ENCODE data around the gene MRPS12.

MRPS12 gene

DNA sequence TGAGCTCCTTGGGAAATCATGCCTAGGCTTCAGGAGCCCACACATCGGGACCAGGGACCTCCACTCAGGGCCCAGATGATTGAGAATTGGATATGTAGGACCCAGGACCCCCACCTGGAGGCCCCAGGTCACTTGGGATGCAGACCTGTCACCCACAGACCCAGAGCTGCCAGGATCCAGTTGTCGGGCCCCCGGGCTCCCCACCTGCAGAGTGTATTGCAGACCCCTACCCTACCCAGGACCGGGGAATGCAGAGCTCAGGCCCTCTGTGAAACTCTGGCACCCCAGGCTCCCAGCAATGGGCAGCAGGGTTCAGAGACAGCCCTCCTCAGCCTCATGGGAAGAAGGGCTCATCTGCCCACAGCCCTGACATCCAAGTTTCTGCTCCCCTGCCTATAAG lies 25.1 kb upstream of the MRPS12 start:
- in situ Hi-C loops (cut with HindIII; ENCODE audit: low pct_ligation_motif_present, low sequenced_read_pairs) = no loop called here
- no peak for TF ChIP-seq CTCF (IDR thresholded peaks at IDR 0.05; ENCODE audit: low read depth, low read length, missing control alignments)
- H3K27me3 ChIP-seq (replicated peaks) = no peaks in the 10 kb centered on the region
- H3K4me3 ChIP-seq (ENCODE audit: low read depth, low read length) = no peak overlapping the region
- DNase-seq = no peak
- peaks cover 19% of the 10 kb centered on the region for H3K36me3 ChIP-seq (replicated peaks)
- no peak overlapping the region for H3K27ac ChIP-seq

- no peak for DNase-seq
- peaks cover 19% of the 10 kb centered on the region for H3K36me3 ChIP-seq (replicated peaks)
- no peak overlapping the region for H3K4me3 ChIP-seq (ENCODE audit: low read depth, low read length)
- no peak for TF ChIP-seq CTCF (IDR thresholded peaks at IDR 0.05; ENCODE audit: low read depth, low read length, missing control alignments)
- H3K27ac ChIP-seq = no peak overlapping the region
- H3K27me3 ChIP-seq (replicated peaks) = peaks cover 2% of the 10 kb centered on the region
- in situ Hi-C loops (cut with HindIII; ENCODE audit: low pct_ligation_motif_present, low sequenced_read_pairs) = no loop called here
Observed at GRCh38 chr19:38907227-38907626, 23.5 kb upstream of the MRPS12 start.

- in situ Hi-C loops (cut with HindIII; ENCODE audit: low pct_ligation_motif_present, low sequenced_read_pairs) = no loop called here
- DNase-seq = no peak
- Histone ChIP-seq H3K4me3 (ENCODE audit: low read depth, low read length) (no peak overlapping the region), H3K27ac (no peak overlapping the region), H3K27me3 (replicated peaks) (peaks cover 2% of the 10 kb centered on the region), H3K36me3 (replicated peaks) (peaks cover 19% of the 10 kb centered on the region)
- no peak for TF ChIP-seq CTCF (IDR thresholded peaks at IDR 0.05; ENCODE audit: low read depth, low read length, missing control alignments)
Observed at GRCh38 chr19:38907670-38908069, 23.1 kb upstream of the MRPS12 start.

- TF ChIP-seq CTCF (IDR thresholded peaks at IDR 0.05; ENCODE audit: low read depth, low read length, missing control alignments) = no peak
- no peak for DNase-seq
- Histone ChIP-seq H3K27ac (no peak overlapping the region), H3K27me3 (replicated peaks) (peaks cover 2% of the 10 kb centered on the region), H3K4me3 (ENCODE audit: low read depth, low read length) (no peak overlapping the region), H3K36me3 (replicated peaks) (peaks cover 19% of the 10 kb centered on the region)
- in situ Hi-C loops (cut with HindIII; ENCODE audit: low pct_ligation_motif_present, low sequenced_read_pairs) = no loop called here
Observed at GRCh38 chr19:38908911-38909310, 21.8 kb upstream of the MRPS12 start.

- no peak for TF ChIP-seq CTCF (IDR thresholded peaks at IDR 0.05; ENCODE audit: low read depth, low read length, missing control alignments)
- H3K4me3 ChIP-seq (ENCODE audit: low read depth, low read length) = no peak overlapping the region
- H3K27me3 ChIP-seq (replicated peaks) = peaks cover 2% of the 10 kb centered on the region
- H3K36me3 ChIP-seq (replicated peaks) = peaks cover 9% of the 10 kb centered on the region
- no peak overlapping the region for H3K27ac ChIP-seq
- no peak for DNase-seq
- in situ Hi-C loops (cut with HindIII; ENCODE audit: low pct_ligation_motif_present, low sequenced_read_pairs) = no loop called here
Observed at GRCh38 chr19:38910488-38910887, 20.3 kb upstream of the MRPS12 start.

- no peak overlapping the region for H3K27ac ChIP-seq
- H3K27me3 ChIP-seq (replicated peaks) = peaks cover 2% of the 10 kb centered on the region
- in situ Hi-C loops (cut with HindIII; ENCODE audit: low pct_ligation_motif_present, low sequenced_read_pairs) = no loop called here
- DNase-seq = no peak
- peak; percentile 2 for TF ChIP-seq CTCF (IDR thresholded peaks at IDR 0.05; ENCODE audit: low read depth, low read length, missing control alignments)
- H3K4me3 ChIP-seq (ENCODE audit: low read depth, low read length) = no peak overlapping the region
- H3K36me3 ChIP-seq (replicated peaks) = peaks cover 5% of the 10 kb centered on the region
Observed at GRCh38 chr19:38911388-38912001, 19.2 kb upstream of the MRPS12 start.
